Germinal center (tissue), 1 donor: ENCODE results near the gene SLC25A44.

Experiments
- DNase-seq: peaks from one replicate; pipeline ENCODE4 v3.0.0; 2012; ENCODE audit warnings: mixed read lengths, low spot score

The SLC25A44 gene, protein sequence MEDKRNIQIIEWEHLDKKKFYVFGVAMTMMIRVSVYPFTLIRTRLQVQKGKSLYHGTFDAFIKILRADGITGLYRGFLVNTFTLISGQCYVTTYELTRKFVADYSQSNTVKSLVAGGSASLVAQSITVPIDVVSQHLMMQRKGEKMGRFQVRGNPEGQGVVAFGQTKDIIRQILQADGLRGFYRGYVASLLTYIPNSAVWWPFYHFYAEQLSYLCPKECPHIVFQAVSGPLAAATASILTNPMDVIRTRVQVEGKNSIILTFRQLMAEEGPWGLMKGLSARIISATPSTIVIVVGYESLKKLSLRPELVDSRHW

DNA sequence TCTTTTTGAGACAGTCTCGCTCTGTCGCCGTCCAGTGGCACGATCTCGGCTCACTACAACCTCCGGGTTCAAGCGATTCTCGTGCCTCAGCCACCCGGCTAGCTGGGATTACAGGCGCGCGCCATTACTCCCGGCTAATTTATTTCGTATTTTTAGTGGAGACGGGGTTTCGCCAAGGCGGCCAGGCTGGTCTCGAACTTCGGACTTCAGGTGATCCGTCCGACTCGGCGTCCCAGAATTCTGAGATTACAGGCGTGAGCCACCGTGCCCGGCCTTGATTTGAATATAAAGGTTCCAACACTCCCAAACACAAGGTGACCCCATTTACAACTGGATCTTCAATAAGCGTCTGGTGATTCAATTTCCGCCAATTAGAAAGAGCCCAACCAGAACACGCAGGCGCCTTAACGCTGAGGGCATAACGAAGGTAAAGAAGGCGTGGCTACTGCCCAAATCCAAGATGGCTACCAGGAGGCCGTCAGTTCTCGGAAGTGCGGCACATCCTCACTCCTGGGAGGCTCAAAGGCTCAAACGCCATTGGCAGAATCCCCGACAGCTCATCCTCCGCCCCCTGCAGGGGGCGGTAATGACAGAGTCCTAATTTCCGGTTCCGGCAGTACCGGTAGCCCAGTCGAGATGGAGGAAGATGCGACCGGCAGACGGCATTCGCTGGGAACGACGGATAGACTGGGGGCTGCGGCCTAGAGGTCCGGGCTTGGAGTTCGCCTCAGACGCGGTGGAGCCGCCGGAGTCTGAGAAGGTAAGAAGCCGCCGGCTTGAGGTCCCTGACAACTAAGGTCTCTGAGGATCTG, at the start of gene SLC25A44:
Gene SLC25A44, plus strand, starts transcription at position 617 of the 812 bp plus-strand sequence. CDS start 5,744 bp downstream, outside the sequence.
- peak; percentile 96 for DNase-seq

DNA sequence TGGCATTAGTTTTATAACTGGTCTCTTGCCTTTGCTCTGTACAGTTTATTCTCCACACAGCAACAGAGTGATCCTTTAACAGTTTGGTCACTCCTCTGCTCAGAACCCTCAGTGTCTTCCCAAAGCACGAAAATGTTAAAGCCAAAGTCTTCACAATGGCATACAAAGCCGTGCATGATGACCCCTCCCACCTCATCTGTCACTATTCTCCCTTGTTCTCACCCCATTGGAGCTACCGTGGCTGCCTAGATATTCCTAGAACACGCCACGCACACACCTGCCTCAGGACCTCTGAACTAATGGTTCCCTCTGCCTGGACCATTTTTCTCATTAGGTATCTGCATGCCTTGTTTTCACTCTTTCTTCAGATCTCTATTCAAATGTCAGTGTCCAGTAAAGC, 49.2 kb upstream of the SLC25A44 start:
- DNase-seq, result no peak

- DNase-seq, result no peak
These were observed 48.3 kb upstream of the SLC25A44 start for GRCh38 chr1:156145650-156146019.

GRCh38 chr1:156146020-156146768, 47.7 kb upstream of the SLC25A44 start:
- DNase-seq, result peak; percentile 76

- DNase-seq, result no peak
These were observed 47.0 kb upstream of the SLC25A44 start for GRCh38 chr1:156146769-156147405.

DNA sequence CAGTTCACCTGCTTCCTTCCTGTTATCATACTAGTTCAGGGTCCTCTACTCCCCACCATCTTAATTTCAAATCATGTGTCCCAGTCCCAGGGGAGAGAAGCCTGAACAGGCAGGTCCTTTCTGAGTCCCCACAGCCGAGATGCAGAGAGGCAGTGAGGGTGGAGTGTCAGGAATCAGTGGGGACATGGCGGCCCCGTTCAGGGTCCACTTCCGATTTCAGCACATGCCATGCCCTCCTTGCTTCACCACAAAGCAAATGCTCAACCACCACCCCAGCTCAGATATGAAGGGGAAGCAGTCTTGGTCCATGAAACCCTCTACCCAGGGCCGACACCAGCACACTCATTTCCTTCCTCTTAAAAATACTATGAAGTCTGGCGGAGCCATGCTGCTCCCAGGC, 45.7 kb upstream of the SLC25A44 start:
- DNase-seq, result peak; percentile 54

DNA sequence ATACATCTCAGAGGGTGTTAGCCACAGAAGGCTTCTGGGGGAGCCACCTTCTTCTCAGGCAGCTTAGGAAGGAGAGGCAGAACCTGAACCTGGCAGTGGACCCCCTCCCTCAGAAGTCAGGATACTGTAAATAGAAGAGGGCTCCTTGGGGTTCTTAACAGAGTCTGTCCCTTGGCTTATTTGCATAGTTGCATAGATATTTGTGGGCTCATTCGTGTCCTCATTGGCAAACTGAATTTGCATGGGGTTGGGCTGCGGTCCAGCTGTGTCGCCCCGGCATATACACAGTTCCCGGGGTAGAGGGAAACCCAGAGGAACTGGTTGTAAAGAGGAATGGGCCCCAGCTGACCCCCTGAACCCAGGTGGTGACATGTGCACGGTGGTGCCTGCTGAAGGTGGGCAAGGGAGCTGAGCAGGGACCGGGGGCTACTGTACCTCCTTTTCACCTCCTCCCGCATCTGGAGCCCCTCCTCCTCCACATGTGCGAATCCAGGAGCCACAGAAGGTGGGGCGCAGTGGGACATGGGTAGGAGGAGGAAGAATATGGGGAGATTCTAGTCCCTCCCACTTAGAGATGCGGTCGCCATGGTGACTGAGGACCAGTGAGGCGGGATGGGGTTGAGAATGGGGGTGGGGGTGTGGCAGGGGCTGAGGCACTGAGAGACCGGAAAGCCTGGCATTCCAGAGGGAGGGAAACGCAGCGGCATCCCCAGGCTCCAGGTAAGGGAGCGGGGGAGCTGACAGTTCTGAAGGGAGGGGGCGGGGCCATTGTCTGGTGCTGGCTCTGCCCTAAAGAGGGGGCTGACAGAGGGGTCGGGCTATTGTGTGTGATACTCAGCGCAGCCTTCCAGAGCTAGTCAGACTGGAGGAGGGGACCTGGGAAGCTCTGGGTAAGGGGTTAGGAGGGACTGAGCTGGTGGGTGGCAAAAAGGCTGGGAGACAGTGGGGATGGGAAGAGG, 44.3 kb upstream of the SLC25A44 start:
- DNase-seq, result peak; percentile 79

GRCh38 chr1:156150333-156151011, 43.4 kb upstream of the SLC25A44 start:
- no peak for DNase-seq

DNA sequence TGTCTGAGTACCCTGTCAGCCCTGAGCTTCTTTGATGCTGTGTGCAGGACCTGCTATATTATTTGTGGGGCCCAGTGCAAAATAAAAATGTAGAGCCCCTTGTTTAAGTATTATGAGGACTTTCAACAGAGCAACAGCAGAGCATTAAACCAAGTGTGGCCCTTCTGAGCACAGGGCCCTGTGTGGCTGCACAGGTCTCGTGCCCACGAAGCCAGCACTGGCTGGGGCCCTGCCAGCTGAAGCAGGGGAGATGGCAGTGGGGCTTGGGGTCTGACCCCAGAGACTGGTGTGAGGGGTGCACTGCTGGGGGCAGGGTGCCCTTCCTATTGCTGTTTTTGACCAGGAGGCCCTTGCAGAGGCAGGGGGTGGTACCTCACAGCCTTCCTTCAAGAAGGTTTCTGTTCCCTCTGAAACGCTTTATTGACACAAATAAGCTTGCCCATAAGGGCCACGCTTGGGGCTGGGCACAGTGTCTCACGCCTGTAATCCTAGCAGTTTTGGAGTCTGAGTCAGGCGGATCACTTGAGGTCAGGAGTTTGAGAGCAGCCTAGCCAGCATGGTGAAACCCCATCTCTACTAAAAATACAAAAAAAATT, 42.7 kb upstream of the SLC25A44 start:
- no peak for DNase-seq

GRCh38 chr1:156152628-156153027, 41.3 kb upstream of the SLC25A44 start:
- DNase-seq, result no peak

- no peak for DNase-seq
These were observed 40.5 kb upstream of the SLC25A44 start, which contains the start of gene SEMA4A for GRCh38 chr1:156153362-156153761. Gene SEMA4A (plus strand): TSS chr1:156153585. CDS start chr1:156154579, 994 bp downstream.

GRCh38 chr1:156154317-156154749, 39.6 kb upstream of the SLC25A44 start:
- DNase-seq, result peak; percentile 96

GRCh38 chr1:156155756-156156510, 38.0 kb upstream of the SLC25A44 start:
- DNase-seq, result no peak

GRCh38 chr1:156157506-156157905, 36.4 kb upstream of the SLC25A44 start:
- DNase-seq, result peak; percentile 46

DNA sequence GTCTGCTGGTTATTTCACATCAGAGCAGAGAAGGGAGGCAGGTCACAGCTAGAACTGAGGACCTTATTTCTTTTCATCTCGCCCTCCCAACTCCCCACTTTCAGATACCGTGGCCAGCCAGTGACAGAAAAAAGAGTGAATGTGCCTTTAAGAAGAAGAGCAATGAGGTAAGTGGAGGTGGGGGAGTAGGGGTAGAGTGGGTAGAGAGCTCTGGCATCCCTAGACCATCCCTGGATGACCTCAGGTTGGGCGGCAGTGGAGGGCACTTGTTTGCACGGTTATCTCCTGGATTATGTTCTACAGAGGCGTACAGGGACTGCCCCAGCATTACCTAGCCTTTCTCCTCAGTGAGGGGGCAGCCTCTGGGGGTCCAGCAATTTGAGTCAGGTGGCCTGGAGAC, 35.9 kb upstream of the SLC25A44 start:
- no peak for DNase-seq

- no peak for DNase-seq
These were observed 33.7 kb upstream of the SLC25A44 start for GRCh38 chr1:156160000-156160742.

DNA sequence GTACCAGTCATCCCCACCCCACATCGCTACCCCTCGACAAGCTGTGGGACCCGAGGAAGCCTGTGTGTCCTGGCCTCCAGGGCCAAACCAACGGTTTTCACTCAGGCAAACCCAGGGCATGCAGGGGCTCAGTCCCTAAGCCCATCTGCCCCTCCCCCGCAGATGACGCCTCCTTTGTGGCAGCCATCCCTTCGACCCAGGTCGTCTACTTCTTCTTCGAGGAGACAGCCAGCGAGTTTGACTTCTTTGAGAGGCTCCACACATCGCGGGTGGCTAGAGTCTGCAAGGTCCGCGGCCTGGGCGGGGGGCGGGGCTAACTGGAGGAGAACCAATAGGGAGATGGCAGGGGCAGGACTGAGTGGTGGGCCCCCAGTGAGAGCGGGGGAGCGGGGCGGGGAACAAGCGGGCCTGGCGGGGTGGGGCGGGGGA, 33.1 kb upstream of the SLC25A44 start:
- DNase-seq, result no peak

GRCh38 chr1:156162430-156163037, 31.4 kb upstream of the SLC25A44 start:
- DNase-seq, result no peak
